MM.1S (cell line): ENCODE data around the gene ZNF267.
"Not testable (repeated sequence)": the region's sequence is repeated elsewhere in the genome, so short reads cannot be mapped to it uniquely, and the experiment has no call there.

Experiments
- DNase-seq: peaks from one replicate; pipeline ENCODE4 v3.0.0-alpha.2; 2015
- H2AFZ ChIP-seq: fragments of 300-600 bp; sonication (generic); 2 replicates; pipeline ENCODE4 v1.6.0; 2016; ENCODE audit warnings: antibody characterized with exemption, low read length
- H3F3A ChIP-seq: fragments of 300-600 bp; sonication (generic); 2 replicates; pipeline ENCODE4 v1.6.1; 2016; ENCODE audit warnings: mild to moderate bottlenecking, antibody characterized with exemption, low read length, moderate library complexity, mixed read lengths; ENCODE audit not compliant: insufficient read depth
- H3K27ac ChIP-seq: fragments of 300-600 bp; sonication (generic); 2 replicates; pipeline ENCODE4 v1.5.1; 2016; ENCODE audit warnings: mild to moderate bottlenecking, low read length
- H3K27me3 ChIP-seq: fragments of 300-600 bp; sonication (generic); replicated peaks from 2 replicates; pipeline ENCODE4 v1.6.0; 2016; ENCODE audit warnings: low read length; ENCODE audit not compliant: insufficient read depth
- H3K36me3 ChIP-seq: fragments of 300-600 bp; sonication (generic); replicated peaks from 2 replicates; pipeline ENCODE4 v1.6.1; 2016; ENCODE audit warnings: mild to moderate bottlenecking, low read length, mixed read lengths; ENCODE audit not compliant: insufficient read depth
- H3K4me1 ChIP-seq: fragments of 300-600 bp; sonication (generic); 2 replicates; pipeline ENCODE4 v1.6.1; 2016; ENCODE audit warnings: low read length, mixed read lengths
- H3K4me2 ChIP-seq: fragments of 300-600 bp; sonication (generic); 2 replicates; pipeline ENCODE4 v1.6.0; 2016; ENCODE audit warnings: low read depth, low read length
- H3K4me3 ChIP-seq: fragments of 300-600 bp; sonication (generic); 2 replicates; pipeline ENCODE4 v1.5.1; 2016; ENCODE audit warnings: low read length, mixed read lengths
- H3K79me2 ChIP-seq: fragments of 300-600 bp; sonication (generic); 2 replicates; pipeline ENCODE4 v1.6.1; 2016; ENCODE audit warnings: mixed run types, low read length, mixed read lengths
- H3K9ac ChIP-seq: fragments of 300-600 bp; sonication (generic); 2 replicates; pipeline ENCODE4 v1.6.1; 2016; ENCODE audit warnings: low read length, mixed read lengths
- H3K9me2 ChIP-seq: fragments of 300-600 bp; sonication (generic); replicated peaks from 2 replicates; pipeline ENCODE4 v1.6.1; 2016; ENCODE audit warnings: mild to moderate bottlenecking, low read length, mixed read lengths; ENCODE audit not compliant: insufficient read depth
- H3K9me3 ChIP-seq: fragments of 300-600 bp; sonication (generic); replicated peaks from 2 replicates; pipeline ENCODE4 v1.6.1; 2016; ENCODE audit warnings: mild to moderate bottlenecking, low read length, mixed read lengths; ENCODE audit not compliant: insufficient read depth
- H4K20me1 ChIP-seq: fragments of 300-600 bp; sonication (generic); 2 replicates; pipeline ENCODE4 v1.6.1; 2016; ENCODE audit warnings: mild to moderate bottlenecking, low read length, moderate library complexity, mixed read lengths; ENCODE audit not compliant: insufficient read depth
- CTCF ChIP-seq: fragments of 300-600 bp; sonication (generic); IDR thresholded peaks from 2 replicates; pipeline ENCODE4 v1.5.1; 2016; ENCODE audit warnings: antibody characterized with exemption, low read length, mixed read lengths
- EZH2 ChIP-seq: fragments of 300-600 bp; sonication (generic); optimal IDR thresholded peaks from 2 replicates; pipeline ENCODE3; 2017; ENCODE audit warnings: low read depth, mild to moderate bottlenecking, antibody characterized with exemption, low read length, mixed read lengths
- EZH2phosphoT487 ChIP-seq: fragments of 300-600 bp; sonication (generic); IDR thresholded peaks from 2 replicates; pipeline ENCODE4 v1.6.1; 2018; ENCODE audit warnings: antibody characterized with exemption, low read length

Gene ZNF267

GRCh38 chr16:31913668-31914067, 40.1 kb downstream of the ZNF267 start:
- Histone ChIP-seq H3K27me3 (no peaks in the 10 kb centered on the region), H4K20me1 (no peaks in the 10 kb centered on the region), H3K4me3 (no peak overlapping the region), H3K9me2 (no peaks in the 10 kb centered on the region), H3K36me3 (peaks cover 77% of the 10 kb centered on the region), H2AFZ (no peak overlapping the region), H3K4me2 (no peak overlapping the region), H3K9ac (no peak overlapping the region), H3K9me3 (peaks cover 10% of the 10 kb centered on the region; the same call in 1 of the 2 replicates), H3K27ac (no peak overlapping the region), H3K4me1 (no peaks in the 10 kb centered on the region), H3K79me2 (peaks cover 55% of the 10 kb centered on the region), H3F3A (no peaks in the 10 kb centered on the region)
- no peak for TF ChIP-seq EZH2phosphoT487
- TF ChIP-seq EZH2: no peak
- TF ChIP-seq CTCF: no peak
- no peak for DNase-seq

GRCh38 chr16:31916056-31916488, 42.5 kb downstream of the ZNF267 start:
- no peaks in the 10 kb centered on the region for H3K27me3 ChIP-seq
- H3K9me2 ChIP-seq: no peaks in the 10 kb centered on the region
- no peaks in the 10 kb centered on the region for H3F3A ChIP-seq
- no peaks in the 10 kb centered on the region for H3K4me1 ChIP-seq
- no peak overlapping the region for H3K4me2 ChIP-seq
- TF ChIP-seq EZH2phosphoT487 (no peak), CTCF (no peak), EZH2 (no peak)
- H3K9ac ChIP-seq: no peak overlapping the region
- peaks cover 31% of the 10 kb centered on the region for H3K79me2 ChIP-seq
- no peak overlapping the region for H3K4me3 ChIP-seq
- no peaks in the 10 kb centered on the region for H4K20me1 ChIP-seq
- H3K27ac ChIP-seq: no peak overlapping the region
- no peak for DNase-seq
- peaks cover 74% of the 10 kb centered on the region for H3K36me3 ChIP-seq
- H2AFZ ChIP-seq: no peak overlapping the region
- peaks cover 4% of the 10 kb centered on the region; the same call in 1 of the 2 replicates for H3K9me3 ChIP-seq

GRCh38 chr16:31920373-31920772, 46.8 kb downstream of the ZNF267 start:
- Histone ChIP-seq H3F3A (no peaks in the 10 kb centered on the region), H3K4me3 (no peak overlapping the region), H3K9me3 (peaks cover 2% of the 10 kb centered on the region; the same call in 1 of the 2 replicates), H3K27me3 (no peaks in the 10 kb centered on the region), H3K79me2 (no peaks in the 10 kb centered on the region), H2AFZ (no peak overlapping the region), H3K36me3 (peaks cover 35% of the 10 kb centered on the region), H3K9me2 (no peaks in the 10 kb centered on the region), H3K4me2 (no peak overlapping the region), H3K9ac (no peak overlapping the region), H3K4me1 (no peaks in the 10 kb centered on the region), H3K27ac (no peak overlapping the region), H4K20me1 (no peaks in the 10 kb centered on the region)
- no peak for DNase-seq
- no peak for TF ChIP-seq EZH2
- no peak for TF ChIP-seq CTCF
- TF ChIP-seq EZH2phosphoT487: no peak

- not testable (repeated sequence) for H3K79me2 ChIP-seq, H3K27me3 ChIP-seq, H3K9me3 ChIP-seq, H3K27ac ChIP-seq, H2AFZ ChIP-seq, H3K9ac ChIP-seq, H3F3A ChIP-seq, H3K4me1 ChIP-seq, H3K36me3 ChIP-seq, H3K4me3 ChIP-seq, H3K9me2 ChIP-seq, DNase-seq, H3K4me2 ChIP-seq, H4K20me1 ChIP-seq
Observed at GRCh38 chr16:31951806-31952205, 78.2 kb downstream of the ZNF267 start.

GRCh38 chr16:31952206-31952605, 78.6 kb downstream of the ZNF267 start:
- not testable (repeated sequence) for H3K4me1 ChIP-seq, H3K9ac ChIP-seq, H2AFZ ChIP-seq, H3K4me2 ChIP-seq, H3K9me3 ChIP-seq, H3K9me2 ChIP-seq, H4K20me1 ChIP-seq, H3K27ac ChIP-seq, H3K79me2 ChIP-seq, H3K27me3 ChIP-seq, H3K4me3 ChIP-seq, DNase-seq, H3F3A ChIP-seq, H3K36me3 ChIP-seq
